Lung microvascular endothelial cell (primary cell): Measurements from ENCODE around the gene ARHGEF40. TPM values are rescaled to one million over a fixed set of nuclear protein-coding genes. Genes with fewer than 3 reads are reported as not detected.

Source experiments
- DNase-seq, 2 donors: peaks; one replicate each; pipeline versions ENCODE4 v3.0.0 to v3.0.0-alpha.2; 2010; ENCODE audit warnings: low read depth in 2 of 2
- total RNA-seq: library from RNA; depleted of rRNA; stranded (reverse); fragments of >200 nt; gene quantifications from 2 replicates; pipeline ENCODE4 v1.2.1, GENCODE V29; 2014

Gene ARHGEF40
- total RNA-seq, 1 donor from 2014 or later, result 5.8 TPM

DNA sequence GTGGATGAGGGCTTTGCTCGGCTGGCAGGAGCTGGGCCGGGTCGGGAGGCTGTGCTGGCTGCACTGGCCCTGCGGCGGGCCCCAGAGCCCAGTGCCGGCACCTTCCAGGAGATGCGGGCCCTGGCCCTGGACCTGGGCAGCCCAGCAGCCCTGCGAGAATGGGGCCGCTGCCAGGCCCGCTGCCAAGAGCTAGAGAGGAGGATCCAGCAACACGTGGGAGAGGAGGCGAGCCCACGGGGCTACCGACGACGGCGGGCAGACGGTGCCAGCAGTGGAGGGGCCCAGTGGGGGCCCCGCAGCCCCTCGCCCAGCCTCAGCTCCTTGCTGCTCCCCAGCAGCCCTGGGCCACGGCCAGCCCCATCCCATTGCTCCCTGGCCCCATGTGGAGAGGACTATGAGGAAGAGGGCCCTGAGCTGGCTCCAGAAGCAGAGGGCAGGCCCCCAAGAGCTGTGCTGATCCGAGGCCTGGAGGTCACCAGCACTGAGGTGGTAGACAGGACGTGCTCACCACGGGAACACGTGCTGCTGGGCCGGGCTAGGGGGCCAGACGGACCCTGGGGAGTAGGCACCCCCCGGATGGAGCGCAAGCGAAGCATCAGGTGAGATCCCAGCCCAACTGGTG is 11.5 kb downstream of the ARHGEF40 start:
- no peak for DNase-seq

GRCh38 chr14:21083565-21084325 is 13.6 kb downstream of the ARHGEF40 start:
- no peak for DNase-seq

GRCh38 chr14:21084396-21084795 is 14.3 kb downstream of the ARHGEF40 start:
- no peak for DNase-seq

DNA sequence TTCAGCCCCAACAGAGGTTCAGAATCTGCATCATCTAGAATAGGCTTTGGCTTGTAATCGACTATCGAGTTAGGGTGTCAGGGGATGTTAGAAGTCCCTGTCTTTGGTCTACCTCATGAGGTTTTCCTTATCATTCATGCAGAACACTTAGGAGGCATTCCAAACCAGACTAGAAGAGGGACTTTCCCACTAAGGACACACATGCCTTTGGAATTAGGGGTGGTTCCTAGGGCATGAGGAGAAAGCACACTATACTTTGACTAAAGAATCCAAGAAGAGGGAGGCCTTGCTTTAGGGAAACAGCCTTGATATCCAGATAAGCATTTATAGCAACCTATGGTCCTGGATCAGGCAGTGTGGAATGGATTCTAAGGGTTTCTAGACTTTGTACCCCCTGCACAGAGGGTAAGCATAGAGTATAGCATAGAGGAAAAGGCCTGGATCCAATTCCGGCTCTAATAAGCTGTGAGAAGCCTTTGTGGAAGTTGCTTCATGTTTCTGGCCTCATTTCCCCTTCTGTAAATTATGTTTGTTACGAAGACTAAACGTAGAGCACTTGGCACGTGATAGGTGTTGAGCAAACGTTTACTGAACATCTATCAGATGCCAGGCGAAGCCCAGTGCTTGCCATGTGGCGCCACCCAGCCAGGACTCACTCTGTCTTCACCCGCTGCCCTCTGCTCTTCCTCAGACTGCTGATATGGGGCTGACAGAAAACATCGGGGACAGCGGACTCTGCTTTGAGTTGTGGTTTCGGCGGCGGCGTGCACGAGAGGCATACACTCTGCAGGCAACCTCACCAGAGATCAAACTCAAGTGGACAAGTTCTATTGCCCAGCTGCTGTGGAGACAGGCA is 15.1 kb downstream of the ARHGEF40 start:
- peak in 1 of 2 donors; percentile 20 for DNase-seq

DNA sequence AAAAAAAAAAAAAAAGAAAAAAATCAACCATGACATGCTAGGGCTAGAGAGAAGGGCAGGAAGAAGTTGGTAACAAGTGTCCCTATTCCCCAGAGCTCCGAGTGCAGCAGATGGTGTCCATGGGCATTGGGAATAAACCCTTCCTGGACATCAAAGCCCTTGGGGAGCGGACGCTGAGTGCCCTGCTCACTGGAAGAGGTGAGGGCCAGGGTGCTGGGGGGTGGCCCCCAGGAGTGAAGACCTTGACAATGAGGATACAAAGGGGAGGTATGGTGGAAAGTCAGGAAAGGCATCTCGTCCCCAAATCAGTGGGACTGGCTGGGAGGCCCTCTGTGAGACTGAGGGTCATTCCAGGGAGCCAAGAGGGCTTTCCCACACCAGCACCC is 16.8 kb downstream of the ARHGEF40 start:
- DNase-seq, result no peak

GRCh38 chr14:21087294-21088091 is 17.4 kb downstream of the ARHGEF40 start:
- DNase-seq, result peak; percentile 88 to 99

DNA sequence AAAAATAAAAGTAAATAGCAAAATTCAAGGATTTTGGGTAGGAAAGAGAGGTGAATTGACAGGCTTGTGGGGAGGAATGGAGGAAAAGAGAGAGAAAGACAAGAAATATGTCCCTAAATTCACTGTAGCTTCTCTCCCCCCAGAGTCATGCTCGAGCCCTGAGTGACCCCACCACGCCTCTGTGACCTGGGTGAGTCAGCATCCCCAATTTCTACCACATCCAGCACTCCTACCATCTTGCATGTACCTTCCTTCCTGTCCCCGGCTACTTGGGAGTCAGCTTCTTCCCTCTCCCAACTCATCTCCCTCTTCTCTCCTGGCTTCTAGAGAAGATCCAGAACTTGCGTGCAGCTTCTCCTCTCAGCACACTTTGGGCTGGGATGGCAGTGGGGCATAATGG is 18.6 kb downstream of the ARHGEF40 start:
- DNase-seq, result no peak

DNA sequence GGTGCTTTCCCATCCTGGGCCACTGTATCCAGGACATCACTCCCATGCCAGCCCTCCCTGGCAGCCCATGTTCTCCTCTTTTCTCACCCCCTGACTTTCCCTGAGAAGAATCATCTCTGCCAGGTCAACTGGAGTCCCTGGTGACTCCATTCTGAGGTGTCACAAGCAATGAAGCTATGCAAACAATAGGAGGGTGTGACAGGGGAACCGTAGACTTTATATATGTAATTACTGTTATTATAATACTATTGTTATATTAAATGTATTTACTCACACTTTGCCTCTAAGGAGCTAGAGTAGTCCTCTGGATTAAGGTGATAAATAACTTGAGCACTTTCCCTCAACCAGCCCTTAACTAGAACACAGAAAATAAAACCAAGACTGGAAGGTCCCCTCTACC is 19.2 kb downstream of the ARHGEF40 start:
- DNase-seq, result no peak

DNA sequence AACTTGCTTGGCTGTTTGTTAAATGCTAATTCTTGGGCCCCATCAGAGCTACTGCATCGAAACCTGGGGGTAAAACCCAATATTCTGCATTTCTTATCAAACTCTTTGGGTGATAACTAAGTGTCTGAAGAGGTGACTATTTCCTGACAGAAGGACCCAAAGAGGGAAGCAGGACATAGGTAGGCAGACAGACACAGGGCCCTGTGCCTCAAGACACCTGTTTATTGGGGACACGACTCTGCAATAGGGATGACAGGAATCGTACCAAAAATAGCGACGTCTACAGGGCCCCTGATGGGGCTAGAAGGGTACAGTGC is 19.7 kb downstream of the ARHGEF40 start:
- DNase-seq, result no peak

DNA sequence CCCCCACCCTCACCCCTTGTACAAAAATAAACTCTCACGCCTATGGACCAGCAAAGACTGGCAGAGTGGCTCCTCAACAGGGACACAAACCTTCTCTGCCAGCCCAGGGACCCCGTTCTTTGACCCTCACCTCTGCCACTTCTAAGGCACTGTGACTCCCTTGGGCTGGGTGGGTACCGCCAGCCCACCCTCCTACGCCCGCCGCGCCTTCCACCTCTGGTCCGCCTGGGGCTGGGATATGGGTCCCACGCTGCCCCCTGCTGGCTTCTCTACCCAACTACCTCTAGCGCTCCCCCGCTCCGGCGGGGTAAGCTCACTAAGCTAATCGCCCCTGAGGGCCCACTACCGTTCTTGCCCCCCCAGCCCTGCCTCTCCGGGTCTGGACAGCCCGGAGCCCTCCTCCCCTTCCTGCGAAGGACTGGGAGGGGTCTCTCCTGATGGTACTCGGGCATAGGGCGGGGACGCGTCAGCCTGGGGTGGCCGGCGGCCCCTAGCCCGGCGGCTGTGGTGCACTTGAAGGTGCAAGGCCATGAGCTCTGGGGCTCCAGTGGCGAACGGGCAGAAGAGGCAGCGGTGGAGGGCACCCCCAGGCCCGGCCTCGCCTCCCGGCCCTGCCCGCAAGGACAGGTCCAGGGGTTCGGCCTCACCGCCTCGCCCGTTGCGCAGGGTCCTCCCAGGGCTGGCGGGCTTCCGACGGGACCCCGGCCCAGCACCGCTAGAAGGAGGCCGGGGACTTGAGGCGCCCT is 20.3 kb downstream of the ARHGEF40 start:
- DNase-seq, result peak; percentile 29 to 32

DNA sequence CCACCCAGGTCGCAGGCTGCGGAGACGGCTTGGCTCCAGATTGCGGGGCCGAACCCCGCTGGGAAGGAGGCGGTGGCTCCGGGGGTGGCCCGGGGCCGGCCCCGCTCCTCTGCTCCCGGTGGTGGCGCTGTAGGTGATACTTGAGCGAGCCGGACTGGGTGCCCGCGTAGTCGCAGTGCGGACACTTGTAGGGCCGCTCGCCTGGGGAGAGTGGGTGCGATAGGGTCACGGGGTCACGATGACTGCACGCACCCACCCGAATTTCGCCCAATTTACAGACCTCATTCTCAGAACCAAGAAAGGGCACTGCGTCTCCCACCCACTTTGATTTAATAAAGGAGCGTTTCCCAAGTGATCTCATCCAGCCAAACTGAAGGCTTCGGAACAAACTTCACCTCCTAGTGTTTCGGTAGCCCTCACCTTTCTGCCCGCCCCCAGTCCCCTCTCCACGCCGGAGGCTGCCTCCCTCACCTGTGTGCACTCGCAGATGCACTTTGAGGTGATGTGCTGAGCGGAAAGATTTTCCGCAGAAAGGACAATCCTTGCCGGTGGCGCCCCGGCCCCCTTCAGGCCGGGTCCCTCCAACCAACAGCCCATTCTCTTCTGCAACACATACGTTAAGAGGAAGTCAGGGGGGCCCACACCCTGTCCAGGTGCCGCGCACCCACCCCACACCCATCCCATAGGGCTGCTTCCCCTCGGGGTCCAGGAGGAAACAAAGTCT is 21.0 kb downstream of the ARHGEF40 start:
- no peak for DNase-seq

DNA sequence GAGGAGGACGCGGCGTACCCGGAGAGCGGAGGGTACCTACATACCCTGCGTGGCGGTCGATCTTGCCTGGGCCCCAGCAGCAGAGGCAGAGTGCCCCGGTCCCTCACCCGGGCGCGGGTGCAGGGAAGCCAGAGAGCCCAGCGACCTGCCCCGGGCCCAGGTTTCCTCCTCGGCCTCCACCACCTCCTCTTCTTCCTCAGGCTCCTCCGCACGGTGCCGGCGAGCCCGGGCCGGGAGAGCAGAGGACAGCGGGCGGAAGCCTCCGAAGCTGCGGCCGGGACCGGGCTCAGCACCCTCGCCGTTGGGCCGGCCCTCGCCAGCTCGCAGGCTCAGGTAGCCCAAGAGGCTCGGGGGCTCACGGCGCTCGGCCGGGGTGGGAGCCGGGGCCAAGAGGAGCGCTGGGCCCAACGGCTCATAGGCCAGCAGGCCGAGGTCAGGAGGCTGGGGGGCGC is 21.7 kb downstream of the ARHGEF40 start:
- DNase-seq, result no peak

- DNase-seq, result peak; percentile 75 to 88
Observed at GRCh38 chr14:21092273-21093011, 22.3 kb downstream of the ARHGEF40 start.

DNA sequence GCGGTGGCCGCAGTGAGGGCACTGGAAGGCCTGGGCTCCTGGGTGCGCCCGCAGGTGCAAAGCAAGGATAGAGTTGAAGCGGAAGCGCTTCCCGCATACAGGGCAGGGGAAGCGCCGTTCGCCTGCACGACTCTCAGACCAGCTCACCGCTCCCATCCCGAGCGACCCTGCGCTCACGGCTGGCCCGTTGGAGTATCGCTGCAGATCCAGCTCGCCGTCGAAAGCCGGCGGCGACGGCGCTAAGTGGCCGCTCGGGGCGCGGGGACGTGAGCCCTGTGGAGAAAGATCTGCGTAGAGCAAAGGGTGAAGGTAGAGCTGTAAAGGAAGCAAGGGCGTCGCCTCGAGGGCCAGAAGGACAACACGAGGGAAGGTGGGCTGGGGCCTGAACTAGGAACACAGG is 22.9 kb downstream of the ARHGEF40 start:
- no peak for DNase-seq

GRCh38 chr14:21093769-21094681 is 23.9 kb downstream of the ARHGEF40 start:
- DNase-seq, result no peak

DNA sequence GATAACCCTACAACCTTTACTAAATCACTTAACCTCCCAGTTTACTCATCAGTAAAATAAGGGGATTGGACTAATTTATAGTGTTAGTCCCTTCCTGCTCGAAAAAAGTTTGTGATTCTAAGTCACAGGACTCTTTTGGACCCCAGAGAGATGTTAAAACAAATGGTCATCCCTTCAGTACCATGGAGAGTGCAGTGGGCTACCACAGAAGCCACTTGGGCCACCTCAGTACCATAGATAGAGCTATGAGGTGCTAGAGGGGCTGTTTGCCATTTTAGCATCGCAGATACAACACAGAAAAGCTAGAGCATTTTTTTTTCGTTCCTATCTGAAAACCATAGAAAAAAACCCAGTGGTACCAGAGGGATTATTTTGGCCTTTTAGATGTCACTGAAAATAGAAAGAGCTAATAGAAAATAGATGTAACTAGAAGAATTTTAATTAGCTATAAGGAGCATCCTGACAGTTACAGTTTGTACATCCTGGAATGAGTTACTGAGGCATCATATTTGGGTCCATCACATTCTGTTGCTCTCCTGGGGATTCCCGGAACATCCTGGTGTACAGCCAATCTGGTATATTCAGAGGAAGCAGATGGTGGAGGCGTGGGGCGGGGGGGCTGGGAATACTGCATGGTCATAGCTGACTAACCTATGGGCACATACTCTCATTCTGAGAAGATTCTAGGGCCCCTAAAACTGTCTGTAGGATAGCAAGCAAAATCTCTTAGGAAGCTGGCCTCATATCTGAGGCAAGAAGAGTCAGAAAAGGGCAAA is 25.5 kb downstream of the ARHGEF40 start:
- DNase-seq, result peak; percentile 41 to 78

GRCh38 chr14:21096438-21096837 is 26.3 kb downstream of the ARHGEF40 start:
- DNase-seq, result no peak
